Endothelial cell of umbilical vein (primary cell): ENCODE results near the gene OR10AD1. TPM values are rescaled to one million over a fixed set of nuclear protein-coding genes. Genes with fewer than 3 reads are reported as not detected.

Experiments used
- Bru-seq: library from RNA; stranded (reverse); fragments of 400-500 nt; gene quantifications from one replicate; lab custom pipeline; 2021; lab: Mats Ljungman, UMichigan
- BruChase-seq, 2 experiments: library from RNA; stranded (reverse); fragments of 400-500 nt; gene quantifications; one replicate each; lab custom pipeline; 2021; lab: Mats Ljungman, UMichigan
- BruUV-seq: library from RNA; stranded (reverse); fragments of 400-500 nt; replicated peaks from 2 replicates; lab custom pipeline; 2021; lab: Mats Ljungman, UMichigan
- CTCF ChIA-PET: fragments of 300-600, 350-600 bp; sonication (Branson Sonifier 250); formaldehyde crosslinking; loops from one replicate; lab custom pipeline; 2021; ENCODE audit warnings: antibody characterized with exemption, inconsistent platforms; lab: Charles Lee
- POLR2A ChIA-PET: fragments of 300-600, 350-600 bp; sonication (Branson Sonifier 250); formaldehyde crosslinking; loops from one replicate; lab custom pipeline; 2021; ENCODE audit warnings: antibody characterized with exemption, inconsistent platforms; lab: Charles Lee
- DNase-seq: peaks from one replicate; pipeline ENCODE4 v3.0.0-alpha.2; 2011; ENCODE audit warnings: low read depth, low spot score
- FAIRE-seq: peaks from 2 replicates; lab custom pipeline; 2011; peaks lifted over from hg19 to GRCh38; lab: Jason Lieb, UNC
- H2AFZ ChIP-seq: 2 replicates; pipeline ENCODE4 v1.6.0; 2012; ENCODE audit warnings: low read depth, low read length, control low read depth, inconsistent platforms
- H3K27ac ChIP-seq: 2 replicates; pipeline ENCODE4 v1.5.1; 2011; ENCODE audit warnings: low read depth, mild to moderate bottlenecking, control low read depth, low read length, moderate library complexity; ENCODE audit not compliant: insufficient read depth
- H3K27me3 ChIP-seq, 2 experiments: 2 replicates each; pipeline versions ENCODE4 v1.6.0 to v1.6.1; 2011; ENCODE audit warnings: low read length in 2 of 2, mixed read lengths in 1 of 2; ENCODE audit not compliant: control insufficient read depth in 2 of 2, insufficient read depth in 2 of 2
- H3K36me3 ChIP-seq, 2 experiments: 2 replicates in 1 of 2; 3 replicates in 1 of 2; pipeline ENCODE4 v1.5.1; 2011; ENCODE audit warnings: low read length in 2 of 2, mild to moderate bottlenecking in 1 of 2, moderate library complexity in 1 of 2; ENCODE audit not compliant: control insufficient read depth in 2 of 2, insufficient read depth in 2 of 2; ENCODE audit errors: extremely low read depth in 1 of 2
- H3K4me1 ChIP-seq: 3 replicates; pipeline ENCODE4 v1.5.1; 2011; ENCODE audit warnings: mild to moderate bottlenecking, low read length; ENCODE audit not compliant: control insufficient read depth, insufficient read depth; ENCODE audit errors: extremely low read depth
- H3K4me2 ChIP-seq: 2 replicates; pipeline ENCODE4 v1.6.1; 2011; ENCODE audit warnings: low read length, control low read depth, mixed read lengths; ENCODE audit not compliant: insufficient read depth
- H3K4me3 ChIP-seq, 3 experiments: fragments of 200-600 bp in 1 of 3; sonication (generic), shearing (Covaris generic) in 1 of 3; replicated peaks in 1 of 3; 2 replicates each; pipeline ENCODE4 v1.5.1; 2011 to 2016; ENCODE audit warnings: control low read depth in 3 of 3, low read length in 3 of 3, mild to moderate bottlenecking in 2 of 3, inconsistent platforms in 1 of 3, low read depth in 1 of 3, moderate library complexity in 1 of 3; ENCODE audit not compliant: insufficient read depth in 1 of 3
- H3K79me2 ChIP-seq: 2 replicates; pipeline ENCODE4 v1.6.0; 2012; ENCODE audit warnings: low read length, inconsistent platforms; ENCODE audit not compliant: control insufficient read depth, insufficient read depth
- H3K9ac ChIP-seq: replicated peaks from 2 replicates; pipeline ENCODE3; 2011; ENCODE audit warnings: low read length, control low read depth; ENCODE audit not compliant: insufficient read depth; ENCODE audit errors: extremely low read depth
- H3K9me1 ChIP-seq: replicated peaks from 3 replicates; pipeline ENCODE4 v1.6.0; 2011; ENCODE audit warnings: mild to moderate bottlenecking, low read length; ENCODE audit not compliant: control insufficient read depth, insufficient read depth; ENCODE audit errors: extremely low read depth
- H3K9me3 ChIP-seq: replicated peaks from 2 replicates; pipeline ENCODE4 v1.5.1; 2012; ENCODE audit warnings: low read length, inconsistent platforms; ENCODE audit not compliant: control insufficient read depth, insufficient read depth
- H4K20me1 ChIP-seq: replicated peaks from 2 replicates; pipeline ENCODE3; 2011; ENCODE audit warnings: mild to moderate bottlenecking, low read length; ENCODE audit not compliant: control insufficient read depth, insufficient read depth; ENCODE audit errors: extremely low read depth
- CTCF ChIP-seq, 2 donors: IDR thresholded peaks; 1 replicate in 1 of 2; 2 replicates in 1 of 2; pipeline ENCODE4 v1.5.1; 2011; ENCODE audit warnings: low read length in 2 of 2, mild to moderate bottlenecking in 2 of 2, moderate library complexity in 2 of 2, control low read depth in 1 of 2, inconsistent platforms in 1 of 2, low read depth in 1 of 2; ENCODE audit not compliant: insufficient read depth in 1 of 2; ENCODE audit errors: extremely low read depth in 1 of 2
- EZH2 ChIP-seq: IDR thresholded peaks from 2 replicates; pipeline ENCODE4 v1.6.1; 2012; ENCODE audit warnings: borderline replicate concordance, low read depth, mild to moderate bottlenecking, moderate library complexity, low read length, inconsistent platforms; ENCODE audit not compliant: severe bottlenecking
- FOS ChIP-seq: IDR thresholded peaks from 2 replicates; pipeline ENCODE4 v1.6.1; 2011; ENCODE audit warnings: mild to moderate bottlenecking, low read length, moderate library complexity, borderline replicate concordance; ENCODE audit not compliant: insufficient read depth
- GATA2 ChIP-seq: IDR thresholded peaks from 2 replicates; pipeline ENCODE4 v1.7.0; 2011; ENCODE audit warnings: low read depth, mild to moderate bottlenecking, moderate library complexity, mixed read lengths, low read length; ENCODE audit not compliant: insufficient read length, insufficient read depth
- JUN ChIP-seq: IDR thresholded peaks from 2 replicates; pipeline ENCODE4 v1.6.1; 2011; ENCODE audit warnings: borderline replicate concordance, low read depth; ENCODE audit not compliant: insufficient read length, insufficient read depth
- MYC ChIP-seq: IDR thresholded peaks from one replicate; pipeline ENCODE4 v1.6.1; 2011; ENCODE audit warnings: mild to moderate bottlenecking, low read depth, low read length
- POLR2A ChIP-seq: IDR thresholded peaks from 2 replicates; pipeline ENCODE4 v1.6.1; 2012; ENCODE audit warnings: low read depth, mild to moderate bottlenecking, control low read depth, low read length
- POLR2AphosphoS5 ChIP-seq: IDR thresholded peaks from 2 replicates; pipeline ENCODE4 v1.6.1; 2012; ENCODE audit warnings: low read depth, mild to moderate bottlenecking, control low read depth, low read length, moderate library complexity; ENCODE audit not compliant: insufficient read depth
- dilution Hi-C: fragments of 300-500 bp; cut with MboI; formaldehyde crosslinking; loops from one replicate; pipeline ENCODE4 v1.15.0; 2019; ENCODE audit warnings: low sequenced_read_pairs; ENCODE audit not compliant: extremely low pct_ligation_motif_present
- intact Hi-C: fragments of 100-400 bp; cut with micrococcal nuclease; formaldehyde crosslinking; loops from one replicate; pipeline ENCODE4 v1.10.0; 2022
- long read RNA-seq: library from polyadenylated mRNA; stranded (forward); transcript quantifications from one replicate; pipeline ENCODE4 v2.0.0, GENCODE V29; 2021
- polyA minus RNA-seq, 3 experiments: library from RNA; depleted of rRNA, polyadenylated mRNA; stranded (reverse); fragments of >200 nt; gene quantifications; 1 replicate in 1 of 3; 2 replicates in 2 of 3; pipeline ENCODE4 v1.2.3, GENCODE V29; 2011
- polyA plus RNA-seq, 4 experiments: library from polyadenylated mRNA; depleted of rRNA in 3 of 4; stranded (reverse) in 3 of 4; unstranded in 1 of 4; fragments of >200 nt; gene quantifications; 2 replicates each; pipeline versions ENCODE4 v1.2.1 to v1.2.3, GENCODE V29; 2011 to 2012; ENCODE audit warnings: missing spikeins in 1 of 4
- total RNA-seq: library from RNA; stranded (reverse); gene quantifications from 2 replicates; pipeline ENCODE4 v1.2.3, GENCODE V29; 2021

Gene OR10AD1, protein sequence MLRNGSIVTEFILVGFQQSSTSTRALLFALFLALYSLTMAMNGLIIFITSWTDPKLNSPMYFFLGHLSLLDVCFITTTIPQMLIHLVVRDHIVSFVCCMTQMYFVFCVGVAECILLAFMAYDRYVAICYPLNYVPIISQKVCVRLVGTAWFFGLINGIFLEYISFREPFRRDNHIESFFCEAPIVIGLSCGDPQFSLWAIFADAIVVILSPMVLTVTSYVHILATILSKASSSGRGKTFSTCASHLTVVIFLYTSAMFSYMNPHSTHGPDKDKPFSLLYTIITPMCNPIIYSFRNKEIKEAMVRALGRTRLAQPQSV
- total RNA-seq (not detected in 2 replicates), polyA plus RNA-seq (not detected in 2 replicates), polyA minus RNA-seq (not detected in 2 replicates), Bru-seq, nascent RNA (not detected), BruChase-seq, experiment 1, labeled RNA remaining after a 6-hour chase (not detected), BruChase-seq, experiment 2, labeled RNA remaining after a 2-hour chase (not detected)
- polyA plus RNA-seq (2011; cell fraction: cytosol; rRNA removed), result not detected in 2 replicates
- polyA plus RNA-seq (2011; cell fraction: nucleus; rRNA removed), result not detected in 2 replicates
- polyA plus RNA-seq (2012), result not detected in 2 replicates
- not detected for polyA minus RNA-seq (2011; cell fraction: cytosol; rRNA and poly(A)+ RNA removed)
- not detected in 2 replicates for polyA minus RNA-seq (2011; cell fraction: nucleus; rRNA and poly(A)+ RNA removed)
- long read RNA-seq, result 0 reads

DNA sequence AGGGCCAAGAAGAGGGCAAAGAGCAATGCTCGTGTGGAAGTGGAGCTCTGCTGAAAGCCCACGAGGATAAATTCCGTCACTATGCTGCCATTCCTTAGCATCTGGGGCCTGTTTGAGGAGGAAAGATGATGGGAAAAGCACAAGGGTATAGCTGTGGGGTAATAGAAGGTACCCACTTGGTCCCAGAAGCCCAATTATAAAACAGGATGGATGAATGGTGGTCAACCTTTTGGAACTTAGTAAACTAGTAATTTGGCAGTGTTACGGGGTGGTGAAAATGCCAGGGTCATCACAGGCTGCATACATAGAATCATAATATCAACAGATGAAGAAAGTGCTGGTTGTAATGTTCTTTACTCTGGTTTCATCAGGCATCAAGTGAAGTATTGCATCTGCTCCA lies at the start of gene OR10AD1:
Gene OR10AD1 (minus strand): TSS at position 101 of the 400 bp plus-strand sequence. CDS start 0 bp downstream, at position 101.
- dilution Hi-C loops, result no loop called here

More for the DNA sequence above, at the start of gene OR10AD1:
- DNase-seq (no peak), FAIRE-seq (no peak)
- H3K36me3 ChIP-seq, result no peaks in the 10 kb centered on the region
- ChIA-PET CTCF (no interaction called here), POLR2A (no interaction called here)
- H3K27ac ChIP-seq, result no peak within 1 kb of the TSS
- H4K20me1 ChIP-seq, result no peaks in the 10 kb centered on the region
- H3K9me3 ChIP-seq, result no peaks in the 10 kb centered on the region
- H3K9ac ChIP-seq, result no peak within 1 kb of the TSS
- TF ChIP-seq FOS (no peak), POLR2A (no peak), MYC (no peak), EZH2 (no peak), JUN (no peak), GATA2 (no peak), POLR2AphosphoS5 (no peak), CTCF (IDR thresholded peaks at IDR 0.05; ENCODE audit: extremely low read depth in 1 of 2, insufficient read depth in 1 of 2, low read depth in 1 of 2, low read length in 2 of 2) (no peak)
- H3K4me3 ChIP-seq, result no peak within 1 kb of the TSS
- H2AFZ ChIP-seq, result no peak within 1 kb of the TSS
- intact Hi-C loops, result no loop called here
- no peaks in the 10 kb centered on the region for H3K27me3 ChIP-seq
- H3K4me1 ChIP-seq, result no peaks in the 10 kb centered on the region
- no peaks in the 10 kb centered on the region for H3K9me1 ChIP-seq
- H3K4me2 ChIP-seq, result no peak within 1 kb of the TSS
- no TSS peak for BruUV-seq
- no peaks in the 10 kb centered on the region for H3K79me2 ChIP-seq
